HCT116 (cell line): ENCODE measurements around the gene F10. TPM values are rescaled to one million over a fixed set of nuclear protein-coding genes. Genes with fewer than 3 reads are reported as not detected.

Experiments used
- ATAC-seq: fragments of 200-7000 bp; cut with Tn5 transposase; 2 replicates; pipeline ENCODE4 v1.9.1; 2020; ENCODE audit warnings: mild to moderate bottlenecking, moderate library complexity
- BruUV-seq: library from RNA; stranded (reverse); fragments of 400-500 nt; replicated peaks from 2 replicates; lab custom pipeline; 2021; lab: Mats Ljungman, UMichigan
- CTCF ChIA-PET: fragments of 300-600 bp; sonication (Branson Sonifier 250); formaldehyde crosslinking; loops from one replicate; lab custom pipeline; 2021; ENCODE audit warnings: antibody characterized with exemption; lab: Charles Lee
- POLR2A ChIA-PET: fragments of 300-600, 350-600 bp; sonication (Branson Sonifier 250); formaldehyde crosslinking; loops from one replicate; lab custom pipeline; 2021; ENCODE audit warnings: antibody characterized with exemption; lab: Charles Lee
- RAD21 ChIA-PET, 2 experiments: fragments of 300-600 bp; sonication (Branson Sonifier 250); formaldehyde crosslinking; loops; one replicate each; lab custom pipeline; 2023; ENCODE audit warnings: low total read pairs in 2 of 2; ENCODE audit not compliant: uncharacterized antibody in 2 of 2, unreplicated experiment in 2 of 2, low non-redundant PET in 1 of 2; lab: Charles Lee
- DNase-seq: peaks from one replicate; pipeline ENCODE4 v3.0.0-alpha.2; 2010; ENCODE audit warnings: low read depth, low spot score
- H2AFZ ChIP-seq: fragments of 200-600 bp; shearing (Covaris generic), sonication (generic); 2 replicates; pipeline ENCODE4 v1.6.1; 2017; ENCODE audit warnings: low read depth, mixed run types, mixed read lengths, antibody characterized with exemption, low read length; ENCODE audit not compliant: poor library complexity, severe bottlenecking
- H3K27ac ChIP-seq: 2 replicates; pipeline ENCODE4 v1.5.1; 2012; ENCODE audit warnings: low read depth, low read length
- H3K27me3 ChIP-seq: fragments of 200-600 bp; sonication (generic); 2 replicates; pipeline ENCODE4 v1.6.1; 2016; ENCODE audit warnings: mixed run types, low read length, mixed read lengths; ENCODE audit not compliant: insufficient read depth
- H3K36me3 ChIP-seq, 2 experiments: fragments of 200-500 bp in 1 of 2; fragments of 200-600 bp in 1 of 2; sonication (Bioruptor generic) in 1 of 2; sonication (generic) in 1 of 2; 2 replicates each; pipeline versions ENCODE4 v1.5.1 to v1.6.1; 2014 to 2016; ENCODE audit warnings: low read length in 2 of 2, inconsistent platforms in 1 of 2, mixed read lengths in 1 of 2, mixed run types in 1 of 2; ENCODE audit not compliant: insufficient read depth in 2 of 2, control insufficient read depth in 1 of 2
- H3K4me1 ChIP-seq, 2 experiments: fragments of 200-600 bp in 1 of 2; sonication (generic) in 1 of 2; 2 replicates each; pipeline versions ENCODE4 v1.5.1 to v1.6.1; 2012 to 2017; ENCODE audit warnings: low read length in 2 of 2, inconsistent platforms in 1 of 2, mild to moderate bottlenecking in 1 of 2, mixed read lengths in 1 of 2, mixed run types in 1 of 2, moderate library complexity in 1 of 2; ENCODE audit not compliant: insufficient read depth in 2 of 2, control insufficient read depth in 1 of 2
- H3K4me2 ChIP-seq: fragments of 200-600 bp; sonication (generic); 2 replicates; pipeline ENCODE4 v1.6.1; 2017; ENCODE audit warnings: mixed run types, low read length, mixed read lengths
- H3K4me3 ChIP-seq, 2 experiments: fragments of 200-600 bp in 1 of 2; sonication (generic) in 1 of 2; replicated peaks in 1 of 2; 2 replicates each; pipeline ENCODE4 v1.5.1; 2011 to 2016; ENCODE audit warnings: low read length in 2 of 2, control low read depth in 1 of 2, low read depth in 1 of 2, mild to moderate bottlenecking in 1 of 2, mixed read lengths in 1 of 2, mixed run types in 1 of 2
- H3K79me2 ChIP-seq: fragments of 200-600 bp; sonication (generic); 2 replicates; pipeline ENCODE4 v1.6.1; 2017; ENCODE audit warnings: mild to moderate bottlenecking, mixed run types, low read length, moderate library complexity, mixed read lengths; ENCODE audit not compliant: insufficient read depth
- H3K9ac ChIP-seq: fragments of 200-600 bp; sonication (generic); 2 replicates; pipeline ENCODE4 v1.6.1; 2016; ENCODE audit warnings: low read length, mixed read lengths
- H3K9me2 ChIP-seq: fragments of 200-600 bp; sonication (generic), shearing (Covaris generic); 2 replicates; pipeline ENCODE4 v1.6.1; 2017; ENCODE audit warnings: mixed run types, mild to moderate bottlenecking, moderate library complexity; ENCODE audit not compliant: insufficient read depth
- H3K9me3 ChIP-seq, 2 experiments: fragments of 200-500 bp in 1 of 2; fragments of 200-600 bp in 1 of 2; sonication (Bioruptor generic) in 1 of 2; sonication (generic) in 1 of 2; 2 replicates each; pipeline ENCODE4 v1.6.1; 2014 to 2017; ENCODE audit warnings: low read length in 2 of 2, mixed read lengths in 2 of 2, inconsistent platforms in 1 of 2, low read depth in 1 of 2, mild to moderate bottlenecking in 1 of 2, mixed run types in 1 of 2, moderate library complexity in 1 of 2; ENCODE audit not compliant: control insufficient read depth in 1 of 2, insufficient read depth in 1 of 2
- H4K20me1 ChIP-seq: fragments of 200-600 bp; sonication (generic), shearing (Covaris generic); 2 replicates; pipeline ENCODE4 v1.6.1; 2017; ENCODE audit warnings: mixed run types, mild to moderate bottlenecking, moderate library complexity; ENCODE audit not compliant: insufficient read depth
- CBX3 ChIP-seq: IDR thresholded peaks from 2 replicates; pipeline ENCODE4 v1.6.1; 2012; ENCODE audit warnings: low read depth
- CEBPB ChIP-seq: IDR thresholded peaks from 2 replicates; pipeline ENCODE4 v1.6.1; 2012; ENCODE audit warnings: low read depth
- ZBTB33 ChIP-seq: IDR thresholded peaks from 2 replicates; pipeline ENCODE4 v1.6.1; 2011; ENCODE audit warnings: mild to moderate bottlenecking, low read length, moderate library complexity; ENCODE audit not compliant: insufficient replicate concordance; ENCODE audit errors: extremely low read depth
- intact Hi-C: fragments of 100-400 bp; cut with micrococcal nuclease; formaldehyde crosslinking; loops from 2 replicates; pipeline ENCODE4 v1.10.0; 2022
- total RNA-seq: library from RNA; stranded (reverse); gene quantifications from one replicate; pipeline ENCODE4 v1.2.1, GENCODE V29; 2021; ENCODE audit not compliant: unreplicated experiment

Gene F10
- total RNA-seq, 1 experiment from 2014 or later: 4.0 TPM

DNA sequence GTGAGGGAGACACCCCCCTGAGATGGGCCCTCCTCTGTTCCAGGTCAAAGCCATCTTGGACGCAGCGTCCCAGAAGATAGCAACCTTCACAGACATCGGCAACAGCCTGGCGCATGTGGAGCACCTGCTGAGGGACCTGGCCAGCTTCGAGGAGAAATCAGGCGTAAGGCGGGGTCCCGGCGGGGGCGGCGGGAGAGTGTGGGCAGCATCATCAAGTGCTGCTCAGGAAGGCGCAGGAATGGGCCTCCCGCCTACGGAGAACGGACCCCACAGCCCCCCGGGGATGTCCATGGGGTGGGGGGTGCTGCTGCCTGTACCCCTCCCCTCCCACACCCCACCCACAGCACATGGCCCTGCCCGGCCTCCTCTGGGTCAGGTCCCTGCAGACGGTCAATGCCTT lies 48.2 kb upstream of the F10 start:
- ATAC-seq: no peak
- H3K4me3 ChIP-seq: no peak overlapping the region
- CTCF ChIA-PET: no interaction called here

DNA sequence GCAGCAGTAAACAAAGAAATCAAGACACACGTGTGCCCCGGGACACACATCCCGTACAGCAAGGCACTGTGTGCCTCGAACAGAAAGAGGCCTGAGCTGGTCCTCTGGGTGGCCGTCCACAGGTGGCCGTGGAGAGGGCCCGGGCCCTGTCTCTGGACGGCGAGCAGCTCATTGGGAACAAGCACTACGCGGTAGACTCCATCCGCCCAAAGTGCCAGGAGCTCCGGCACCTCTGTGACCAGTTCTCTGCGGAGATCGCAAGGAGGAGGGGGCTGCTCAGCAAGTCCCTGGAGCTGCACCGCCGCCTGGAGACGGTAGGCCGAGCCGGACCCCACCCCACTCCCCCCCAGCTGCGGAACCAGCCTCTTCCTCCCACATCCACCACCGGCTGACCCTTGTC lies 47.7 kb upstream of the F10 start:
- Histone ChIP-seq H4K20me1 (no peaks in the 10 kb centered on the region), H3K9ac (no peak overlapping the region), H3K79me2 (no peaks in the 10 kb centered on the region), H3K4me1 (no peaks in the 10 kb centered on the region), H3K4me3 (no peak overlapping the region), H3K36me3 (no peaks in the 10 kb centered on the region), H3K4me2 (no peak overlapping the region), H3K27ac (no peak overlapping the region), H3K27me3 (0 out of 2 replicates have a peak, but pooled peaks cover 7% of the 10 kb centered on the region), H3K9me3 (no peaks in the 10 kb centered on the region), H2AFZ (no peak overlapping the region), H3K9me2 (no peaks in the 10 kb centered on the region)
- intact Hi-C loops: no loop called here
- no TSS peak for BruUV-seq
- TF ChIP-seq CEBPB: no peak
- ATAC-seq: no peak
- RAD21 ChIA-PET: no interaction called here
- DNase-seq: no peak
- POLR2A ChIA-PET: no interaction called here
- CTCF ChIA-PET: no interaction called here

More for the DNA sequence above, 48.2 kb upstream of the F10 start:
- RAD21 ChIA-PET: no interaction called here
- H3K4me2 ChIP-seq: no peak overlapping the region
- no peaks in the 10 kb centered on the region for H3K36me3 ChIP-seq
- no TSS peak for BruUV-seq
- H3K9me2 ChIP-seq: no peaks in the 10 kb centered on the region
- H3K79me2 ChIP-seq: no peaks in the 10 kb centered on the region
- no peaks in the 10 kb centered on the region for H3K9me3 ChIP-seq
- H3K27me3 ChIP-seq: 0 out of 2 replicates have a peak, but pooled peaks cover 7% of the 10 kb centered on the region
- no peak for TF ChIP-seq CBX3
- no peak for TF ChIP-seq ZBTB33
- no peak overlapping the region for H3K27ac ChIP-seq
- H3K4me1 ChIP-seq: no peaks in the 10 kb centered on the region
- no peak overlapping the region for H3K9ac ChIP-seq
- no peak overlapping the region for H2AFZ ChIP-seq
- no peak for DNase-seq
- no peaks in the 10 kb centered on the region for H4K20me1 ChIP-seq
- intact Hi-C loops: no loop called here
- POLR2A ChIA-PET: no interaction called here
